H9 (cell line): Measurements from ENCODE around the gene ZNF263. TPM values are rescaled to one million over a fixed set of nuclear protein-coding genes. Genes with fewer than 3 reads are reported as not detected.

ENCODE experiments used
- DNase-seq: peaks from one replicate; pipeline ENCODE4 v3.0.0-alpha.2; 2017
- H2AFZ ChIP-seq: one replicate; pipeline ENCODE4 v1.6.1; 2013; ENCODE audit warnings: mild to moderate bottlenecking, low read length, control low read depth, moderate library complexity
- H2AK5ac ChIP-seq: 2 replicates; pipeline ENCODE4 v1.6.1; 2013; ENCODE audit warnings: low read length, control low read depth, mixed read lengths; ENCODE audit not compliant: insufficient read length
- H2BK120ac ChIP-seq: one replicate; pipeline ENCODE4 v1.6.1; 2013; ENCODE audit warnings: low read depth, mild to moderate bottlenecking, low read length, control low read depth, inconsistent platforms; ENCODE audit not compliant: poor library complexity, severe bottlenecking
- H2BK12ac ChIP-seq: 2 replicates; pipeline ENCODE4 v1.6.1; 2013; ENCODE audit warnings: low read length, control low read depth, mixed read lengths, low read depth; ENCODE audit not compliant: insufficient read length
- H2BK15ac ChIP-seq: 2 replicates; pipeline ENCODE4 v1.6.1; 2013; ENCODE audit warnings: low read depth, low read length, control low read depth
- H2BK20ac ChIP-seq: one replicate; pipeline ENCODE4 v1.6.1; 2013; ENCODE audit warnings: low read depth, mild to moderate bottlenecking, low read length, control low read depth, inconsistent platforms; ENCODE audit not compliant: poor library complexity, severe bottlenecking
- H2BK5ac ChIP-seq: 2 replicates; pipeline ENCODE4 v1.6.1; 2013; ENCODE audit warnings: low read length, control low read depth, mixed read lengths; ENCODE audit not compliant: insufficient read length
- H3K14ac ChIP-seq: 2 replicates; pipeline ENCODE4 v1.6.1; 2013; ENCODE audit warnings: low read length, control low read depth; ENCODE audit not compliant: insufficient read depth
- H3K18ac ChIP-seq: 2 replicates; pipeline ENCODE4 v1.6.1; 2013; ENCODE audit warnings: low read depth, mild to moderate bottlenecking, mixed read lengths, low read length, control low read depth; ENCODE audit not compliant: insufficient read length
- H3K23ac ChIP-seq: 2 replicates; pipeline ENCODE4 v1.6.1; 2013; ENCODE audit warnings: low read length, control low read depth, mixed read lengths, low read depth; ENCODE audit not compliant: insufficient read length
- H3K23me2 ChIP-seq: 2 replicates; pipeline ENCODE4 v1.6.1; 2013; ENCODE audit warnings: low read depth, mild to moderate bottlenecking, mixed read lengths, low read length, control low read depth; ENCODE audit not compliant: insufficient read length, poor library complexity, severe bottlenecking
- H3K27ac ChIP-seq: 2 replicates; pipeline ENCODE4 v1.5.1; 2013; ENCODE audit warnings: low read length, control low read depth, mixed read lengths, low read depth; ENCODE audit not compliant: insufficient read length
- H3K27me3 ChIP-seq: 2 replicates; pipeline ENCODE4 v1.6.1; 2013; ENCODE audit warnings: low read length, control low read depth, inconsistent platforms; ENCODE audit not compliant: insufficient read depth
- H3K4ac ChIP-seq: 2 replicates; pipeline ENCODE4 v1.6.1; 2013; ENCODE audit warnings: low read depth, mild to moderate bottlenecking, control low read depth, inconsistent platforms, low read length, moderate library complexity
- H3K4me1 ChIP-seq: 2 replicates; pipeline ENCODE4 v1.6.1; 2013; ENCODE audit warnings: low read length, control low read depth, inconsistent platforms; ENCODE audit not compliant: insufficient read depth
- H3K4me2 ChIP-seq: 2 replicates; pipeline ENCODE4 v1.6.1; 2013; ENCODE audit warnings: low read length, control low read depth, mixed read lengths; ENCODE audit not compliant: insufficient read length, insufficient read depth
- H3K56ac ChIP-seq: 2 replicates; pipeline ENCODE4 v1.6.1; 2013; ENCODE audit warnings: low read depth, mild to moderate bottlenecking, mixed read lengths, low read length, control low read depth; ENCODE audit not compliant: insufficient read length
- H3K79me1 ChIP-seq: 2 replicates; pipeline ENCODE4 v1.6.1; 2013; ENCODE audit warnings: low read depth, mild to moderate bottlenecking, moderate library complexity, low read length, control low read depth, inconsistent platforms; ENCODE audit not compliant: insufficient read depth, poor library complexity, severe bottlenecking
- H3K79me2 ChIP-seq: 2 replicates; pipeline ENCODE4 v1.6.1; 2013; ENCODE audit warnings: low read length, control low read depth, inconsistent platforms; ENCODE audit not compliant: insufficient read depth
- H3K9ac ChIP-seq: 2 replicates; pipeline ENCODE4 v1.6.1; 2013; ENCODE audit warnings: low read length, control low read depth, mixed read lengths; ENCODE audit not compliant: insufficient read length; ENCODE audit errors: extremely low read depth
- H3K9me3 ChIP-seq: one replicate; pipeline ENCODE4 v1.6.1; 2013; ENCODE audit warnings: low read depth, low read length, inconsistent platforms; ENCODE audit not compliant: control insufficient read depth
- H3T11ph ChIP-seq: one replicate; pipeline ENCODE4 v1.6.1; 2013; ENCODE audit warnings: mild to moderate bottlenecking, low read length, control low read depth, inconsistent platforms
- H4K20me1 ChIP-seq: one replicate; pipeline ENCODE4 v1.6.1; 2013; ENCODE audit not compliant: control insufficient read depth, insufficient read length, insufficient read depth
- H4K5ac ChIP-seq: 2 replicates; pipeline ENCODE4 v1.6.1; 2013; ENCODE audit warnings: low read depth, mild to moderate bottlenecking, mixed read lengths, low read length, control low read depth; ENCODE audit not compliant: insufficient read length
- H4K8ac ChIP-seq: replicated peaks from 2 replicates; pipeline ENCODE4 v1.6.1; 2013; ENCODE audit warnings: low read length, control low read depth, mixed read lengths, low read depth; ENCODE audit not compliant: insufficient read length
- H4K91ac ChIP-seq: 2 replicates; pipeline ENCODE4 v1.6.1; 2013; ENCODE audit warnings: low read depth, mild to moderate bottlenecking, moderate library complexity, mixed read lengths, low read length, control low read depth; ENCODE audit not compliant: insufficient read length
- H3K27ac Mint-ChIP-seq, 3 experiments: 2 replicates in 2 of 3; 3 replicates in 1 of 3; pipeline ENCODE4 v1.8.0; 2020 to 2021; ENCODE audit warnings: mixed read lengths in 3 of 3, mild to moderate bottlenecking in 1 of 3, moderate library complexity in 1 of 3
- H3K27me3 Mint-ChIP-seq: 2 replicates; pipeline ENCODE4 v1.8.0; 2021; ENCODE audit warnings: low read depth, mild to moderate bottlenecking, moderate library complexity, mixed read lengths
- H3K36me3 Mint-ChIP-seq, 3 experiments: 2 replicates in 2 of 3; 3 replicates in 1 of 3; pipeline ENCODE4 v1.8.0; 2020 to 2021; ENCODE audit warnings: low read depth in 3 of 3, mixed read lengths in 3 of 3; ENCODE audit not compliant: insufficient read depth in 1 of 3
- H3K4me1 Mint-ChIP-seq, 2 experiments: 2 replicates each; pipeline ENCODE4 v1.8.0; 2020; ENCODE audit warnings: mixed read lengths in 2 of 2
- H3K4me3 Mint-ChIP-seq, 2 experiments: 2 replicates in 1 of 2; 3 replicates in 1 of 2; pipeline ENCODE4 v1.8.0; 2020 to 2021; ENCODE audit warnings: mild to moderate bottlenecking in 2 of 2, mixed read lengths in 2 of 2, moderate library complexity in 1 of 2
- H3K9me3 Mint-ChIP-seq, 2 experiments: 2 replicates in 1 of 2; 3 replicates in 1 of 2; pipeline ENCODE4 v1.8.0; 2020; ENCODE audit warnings: mild to moderate bottlenecking in 2 of 2, mixed read lengths in 2 of 2, moderate library complexity in 1 of 2
- WGBS: extraction: QIAGEN DNeasy Blood & Tissue Kit; methylation state at CpG from one replicate; pipeline ENCODE4 v1.1.7; 2013; ENCODE audit warnings: missing lambda C conversion rate, low lambda C conversion rate, mixed read lengths; ENCODE audit not compliant: insufficient read length; ENCODE audit errors: extremely low coverage; 5-methylcytosine and 5-hydroxymethylcytosine counted together
- total RNA-seq: library from RNA; stranded (reverse); gene quantifications from 2 replicates; pipeline ENCODE4 v1.2.1, GENCODE V29; 2021
- TF ChIP-seq, protein P1 (sequence below): fragments of 200-600 bp; sonication (generic); conservative IDR thresholded peaks from 3 replicates; pipeline ENCODE4 v1.8.0; 2021; ENCODE audit warnings: antibody characterized with exemption, mild to moderate bottlenecking

The ZNF263 gene
- total RNA-seq, 1 experiment from 2014 or later: 35.7 TPM

GRCh38 chr16:3328104-3328503 is 44.8 kb downstream of the ZNF263 start:
- H3K23me2 ChIP-seq: no peaks in the 10 kb centered on the region
- no CpG with 5 or more reads among the region's 3 CpGs for WGBS

More at GRCh38 chr16:3328104-3328503, 44.8 kb downstream of the ZNF263 start:
- no peak overlapping the region for H2BK120ac ChIP-seq
- H3K9ac ChIP-seq: no peak overlapping the region
- no peak overlapping the region for H3K18ac ChIP-seq
- H2BK20ac ChIP-seq: no peak overlapping the region
- no peak overlapping the region for H3K23ac ChIP-seq
- TF ChIP-seq, protein P1, sequence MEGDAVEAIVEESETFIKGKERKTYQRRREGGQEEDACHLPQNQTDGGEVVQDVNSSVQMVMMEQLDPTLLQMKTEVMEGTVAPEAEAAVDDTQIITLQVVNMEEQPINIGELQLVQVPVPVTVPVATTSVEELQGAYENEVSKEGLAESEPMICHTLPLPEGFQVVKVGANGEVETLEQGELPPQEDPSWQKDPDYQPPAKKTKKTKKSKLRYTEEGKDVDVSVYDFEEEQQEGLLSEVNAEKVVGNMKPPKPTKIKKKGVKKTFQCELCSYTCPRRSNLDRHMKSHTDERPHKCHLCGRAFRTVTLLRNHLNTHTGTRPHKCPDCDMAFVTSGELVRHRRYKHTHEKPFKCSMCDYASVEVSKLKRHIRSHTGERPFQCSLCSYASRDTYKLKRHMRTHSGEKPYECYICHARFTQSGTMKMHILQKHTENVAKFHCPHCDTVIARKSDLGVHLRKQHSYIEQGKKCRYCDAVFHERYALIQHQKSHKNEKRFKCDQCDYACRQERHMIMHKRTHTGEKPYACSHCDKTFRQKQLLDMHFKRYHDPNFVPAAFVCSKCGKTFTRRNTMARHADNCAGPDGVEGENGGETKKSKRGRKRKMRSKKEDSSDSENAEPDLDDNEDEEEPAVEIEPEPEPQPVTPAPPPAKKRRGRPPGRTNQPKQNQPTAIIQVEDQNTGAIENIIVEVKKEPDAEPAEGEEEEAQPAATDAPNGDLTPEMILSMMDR: no peak
- no peak overlapping the region for H4K91ac ChIP-seq
- peaks cover 47 to 49% of the 10 kb centered on the region in 2 experiments for H3K9me3 Mint-ChIP-seq
- no peak overlapping the region for H3K4me2 ChIP-seq
- H4K5ac ChIP-seq: no peak overlapping the region
- no peaks in the 10 kb centered on the region; a peak in 2 of 7 replicates for H3K36me3 Mint-ChIP-seq
- H3K79me2 ChIP-seq: no peaks in the 10 kb centered on the region
- H3K4me3 Mint-ChIP-seq: no peak overlapping the region
- H2AFZ ChIP-seq: no peak overlapping the region
- no peak overlapping the region for H3K4ac ChIP-seq
- no peak overlapping the region for H3K27ac ChIP-seq
- H3K79me1 ChIP-seq: no peaks in the 10 kb centered on the region
- H3K14ac ChIP-seq: no peak overlapping the region
- H2BK15ac ChIP-seq: no peak overlapping the region
- no peak overlapping the region for H3K27ac Mint-ChIP-seq
- no peaks in the 10 kb centered on the region for H3K4me1 ChIP-seq
- H3T11ph ChIP-seq: no peak overlapping the region
- peaks cover 10% of the 10 kb centered on the region for H3K27me3 Mint-ChIP-seq
- no peak overlapping the region for H3K56ac ChIP-seq
- no peak for DNase-seq
- no peak overlapping the region for H2BK5ac ChIP-seq
- H3K9me3 ChIP-seq: peaks cover 11% of the 10 kb centered on the region
- no peak overlapping the region for H4K8ac ChIP-seq
- no peak overlapping the region for H2AK5ac ChIP-seq
- H4K20me1 ChIP-seq: no peaks in the 10 kb centered on the region
- H3K27me3 ChIP-seq: no peaks in the 10 kb centered on the region
- H3K4me1 Mint-ChIP-seq: no peaks in the 10 kb centered on the region
- H2BK12ac ChIP-seq: no peak overlapping the region
